SK-N-SH (cell line): ENCODE results near the gene RPL21. TPM values are rescaled to one million over a fixed set of nuclear protein-coding genes. Genes with fewer than 3 reads are reported as not detected.

ENCODE experiments used
- CHD2 ChIP-seq: fragments of 150-350 bp; IDR thresholded peaks from 2 replicates; pipeline ENCODE4 v1.6.1; 2018; ENCODE audit warnings: low read length; ENCODE audit not compliant: partially characterized antibody
- EP300 ChIP-seq, 2 experiments: IDR thresholded peaks; 2 replicates each; pipeline versions ENCODE4 v1.4.0 to v1.6.1; 2012; ENCODE audit warnings: borderline replicate concordance in 1 of 2, low read depth in 1 of 2, low read length in 1 of 2
- EZH2phosphoT487 ChIP-seq: fragments of 200-600 bp; sonication (generic); IDR thresholded peaks from 2 replicates; pipeline ENCODE4 v1.6.1; 2017; ENCODE audit warnings: low read depth, mixed run types, mild to moderate bottlenecking, antibody characterized with exemption, moderate library complexity, borderline replicate concordance
- IRF3 ChIP-seq: fragments of 150-350 bp; IDR thresholded peaks from 2 replicates; pipeline ENCODE4 v1.6.1; 2016; ENCODE audit warnings: mild to moderate bottlenecking, low read depth, low read length
- MAX ChIP-seq: IDR thresholded peaks from 2 replicates; pipeline ENCODE4 v1.4.0; 2012; ENCODE audit warnings: low read depth
- MEF2A ChIP-seq: IDR thresholded peaks from 2 replicates; pipeline ENCODE4 v1.4.0; 2012; ENCODE audit warnings: low read depth, borderline replicate concordance
- MXI1 ChIP-seq: IDR thresholded peaks from 2 replicates; pipeline ENCODE4 v1.6.1; 2012; ENCODE audit warnings: mild to moderate bottlenecking, low read depth, low read length, improper control_type of control experiment
- NFIC ChIP-seq: IDR thresholded peaks from 2 replicates; pipeline ENCODE4 v1.4.0; 2012; ENCODE audit warnings: borderline replicate concordance
- REST ChIP-seq: IDR thresholded peaks from 2 replicates; pipeline ENCODE4 v1.6.1; 2012; ENCODE audit warnings: mild to moderate bottlenecking, low read depth, low read length, moderate library complexity
- TAF1 ChIP-seq: IDR thresholded peaks from 2 replicates; pipeline ENCODE4 v1.6.1; 2012; ENCODE audit warnings: low read depth, mild to moderate bottlenecking, low read length, moderate library complexity, borderline replicate concordance
- USF1 ChIP-seq: IDR thresholded peaks from 2 replicates; pipeline ENCODE4 v1.4.0; 2012; ENCODE audit warnings: low read depth, borderline replicate concordance
- USF2 ChIP-seq: fragments of 150-350 bp; IDR thresholded peaks from 2 replicates; pipeline ENCODE4 v1.6.1; 2017; ENCODE audit warnings: antibody characterized with exemption, low read length, low read depth, borderline replicate concordance
- YY1 ChIP-seq: IDR thresholded peaks from 2 replicates; pipeline ENCODE4 v1.4.0; 2012; ENCODE audit warnings: low read depth, mild to moderate bottlenecking
- polyA plus RNA-seq, 3 experiments: library from polyadenylated mRNA; depleted of rRNA; stranded (reverse); fragments of >200 nt; gene quantifications; 2 replicates each; pipeline ENCODE4 v1.2.3, GENCODE V29; 2012

The RPL21 gene
- polyA plus RNA-seq, 1 of the 3 experiments (the other 2 are of a cell fraction), result 1,261 TPM

- TF ChIP-seq REST, result no peak
- no peak for TF ChIP-seq MEF2A
- no peak for TF ChIP-seq TAF1
- TF ChIP-seq CHD2, result no peak
- no peak for TF ChIP-seq EZH2phosphoT487
- no peak for TF ChIP-seq MXI1
- TF ChIP-seq IRF3, result no peak
- no peak for TF ChIP-seq MAX
- TF ChIP-seq YY1, result no peak
- no peak for TF ChIP-seq USF1
- TF ChIP-seq EP300 (IDR thresholded peaks at IDR 0.05; ENCODE audit: borderline replicate concordance in 1 of 2, low read depth in 1 of 2, low read length in 1 of 2), result no peak
- TF ChIP-seq USF2, result no peak
- no peak for TF ChIP-seq NFIC
- TF ChIP-seq, all 33 proteins: peak for 0
These were observed 20.3 kb downstream of the RPL21 start (continued) for GRCh38 chr13:27271570-27272096.
